HCT116 (cell line): Measurements from ENCODE around the gene MACROH2A1. TPM values are rescaled to one million over a fixed set of nuclear protein-coding genes. Genes with fewer than 3 reads are reported as not detected.

Experiments used
- ATAC-seq: fragments of 200-7000 bp; cut with Tn5 transposase; 2 replicates; pipeline ENCODE4 v1.9.1; 2020; ENCODE audit warnings: mild to moderate bottlenecking, moderate library complexity
- BruUV-seq: library from RNA; stranded (reverse); fragments of 400-500 nt; replicated peaks from 2 replicates; lab custom pipeline; 2021; lab: Mats Ljungman, UMichigan
- CTCF ChIA-PET: fragments of 300-600 bp; sonication (Branson Sonifier 250); formaldehyde crosslinking; loops from one replicate; lab custom pipeline; 2021; ENCODE audit warnings: antibody characterized with exemption; lab: Charles Lee
- POLR2A ChIA-PET: fragments of 300-600, 350-600 bp; sonication (Branson Sonifier 250); formaldehyde crosslinking; loops from one replicate; lab custom pipeline; 2021; ENCODE audit warnings: antibody characterized with exemption; lab: Charles Lee
- RAD21 ChIA-PET, 2 experiments: fragments of 300-600 bp; sonication (Branson Sonifier 250); formaldehyde crosslinking; loops; one replicate each; lab custom pipeline; 2023; ENCODE audit warnings: low total read pairs in 2 of 2; ENCODE audit not compliant: uncharacterized antibody in 2 of 2, unreplicated experiment in 2 of 2, low non-redundant PET in 1 of 2; lab: Charles Lee
- DNase-seq: peaks from one replicate; pipeline ENCODE4 v3.0.0-alpha.2; 2010; ENCODE audit warnings: low read depth, low spot score
- H2AFZ ChIP-seq: fragments of 200-600 bp; shearing (Covaris generic), sonication (generic); 2 replicates; pipeline ENCODE4 v1.6.1; 2017; ENCODE audit warnings: low read depth, mixed run types, mixed read lengths, antibody characterized with exemption, low read length; ENCODE audit not compliant: poor library complexity, severe bottlenecking
- H3K27ac ChIP-seq: 2 replicates; pipeline ENCODE4 v1.5.1; 2012; ENCODE audit warnings: low read depth, low read length
- H3K27me3 ChIP-seq: fragments of 200-600 bp; sonication (generic); 2 replicates; pipeline ENCODE4 v1.6.1; 2016; ENCODE audit warnings: mixed run types, low read length, mixed read lengths; ENCODE audit not compliant: insufficient read depth
- H3K36me3 ChIP-seq, 2 experiments: fragments of 200-500 bp in 1 of 2; fragments of 200-600 bp in 1 of 2; sonication (Bioruptor generic) in 1 of 2; sonication (generic) in 1 of 2; 2 replicates each; pipeline versions ENCODE4 v1.5.1 to v1.6.1; 2014 to 2016; ENCODE audit warnings: low read length in 2 of 2, inconsistent platforms in 1 of 2, mixed read lengths in 1 of 2, mixed run types in 1 of 2; ENCODE audit not compliant: insufficient read depth in 2 of 2, control insufficient read depth in 1 of 2
- H3K4me1 ChIP-seq, 2 experiments: fragments of 200-600 bp in 1 of 2; sonication (generic) in 1 of 2; 2 replicates each; pipeline versions ENCODE4 v1.5.1 to v1.6.1; 2012 to 2017; ENCODE audit warnings: low read length in 2 of 2, inconsistent platforms in 1 of 2, mild to moderate bottlenecking in 1 of 2, mixed read lengths in 1 of 2, mixed run types in 1 of 2, moderate library complexity in 1 of 2; ENCODE audit not compliant: insufficient read depth in 2 of 2, control insufficient read depth in 1 of 2
- H3K4me2 ChIP-seq: fragments of 200-600 bp; sonication (generic); 2 replicates; pipeline ENCODE4 v1.6.1; 2017; ENCODE audit warnings: mixed run types, low read length, mixed read lengths
- H3K4me3 ChIP-seq, 2 experiments: fragments of 200-600 bp in 1 of 2; sonication (generic) in 1 of 2; replicated peaks in 1 of 2; 2 replicates each; pipeline ENCODE4 v1.5.1; 2011 to 2016; ENCODE audit warnings: low read length in 2 of 2, control low read depth in 1 of 2, low read depth in 1 of 2, mild to moderate bottlenecking in 1 of 2, mixed read lengths in 1 of 2, mixed run types in 1 of 2
- H3K79me2 ChIP-seq: fragments of 200-600 bp; sonication (generic); 2 replicates; pipeline ENCODE4 v1.6.1; 2017; ENCODE audit warnings: mild to moderate bottlenecking, mixed run types, low read length, moderate library complexity, mixed read lengths; ENCODE audit not compliant: insufficient read depth
- H3K9ac ChIP-seq: fragments of 200-600 bp; sonication (generic); 2 replicates; pipeline ENCODE4 v1.6.1; 2016; ENCODE audit warnings: low read length, mixed read lengths
- H3K9me2 ChIP-seq: fragments of 200-600 bp; sonication (generic), shearing (Covaris generic); 2 replicates; pipeline ENCODE4 v1.6.1; 2017; ENCODE audit warnings: mixed run types, mild to moderate bottlenecking, moderate library complexity; ENCODE audit not compliant: insufficient read depth
- H3K9me3 ChIP-seq, 2 experiments: fragments of 200-500 bp in 1 of 2; fragments of 200-600 bp in 1 of 2; sonication (Bioruptor generic) in 1 of 2; sonication (generic) in 1 of 2; 2 replicates each; pipeline ENCODE4 v1.6.1; 2014 to 2017; ENCODE audit warnings: low read length in 2 of 2, mixed read lengths in 2 of 2, inconsistent platforms in 1 of 2, low read depth in 1 of 2, mild to moderate bottlenecking in 1 of 2, mixed run types in 1 of 2, moderate library complexity in 1 of 2; ENCODE audit not compliant: control insufficient read depth in 1 of 2, insufficient read depth in 1 of 2
- H4K20me1 ChIP-seq: fragments of 200-600 bp; sonication (generic), shearing (Covaris generic); 2 replicates; pipeline ENCODE4 v1.6.1; 2017; ENCODE audit warnings: mixed run types, mild to moderate bottlenecking, moderate library complexity; ENCODE audit not compliant: insufficient read depth
- CBX3 ChIP-seq: IDR thresholded peaks from 2 replicates; pipeline ENCODE4 v1.6.1; 2012; ENCODE audit warnings: low read depth
- CEBPB ChIP-seq: IDR thresholded peaks from 2 replicates; pipeline ENCODE4 v1.6.1; 2012; ENCODE audit warnings: low read depth
- EZH2 ChIP-seq: fragments of 200-600 bp; sonication (generic); IDR thresholded peaks from 2 replicates; pipeline ENCODE4 v1.6.1; 2017; ENCODE audit warnings: antibody characterized with exemption, mixed run types
- EZH2phosphoT487 ChIP-seq: fragments of 200-600 bp; IDR thresholded peaks from 2 replicates; pipeline ENCODE4 v1.6.1; 2018; ENCODE audit warnings: antibody characterized with exemption, borderline replicate concordance
- JUND ChIP-seq: IDR thresholded peaks from 2 replicates; pipeline ENCODE4 v1.6.1; 2012
- POLR2A ChIP-seq: IDR thresholded peaks from 2 replicates; pipeline ENCODE4 v1.7.0; 2011; ENCODE audit warnings: borderline replicate concordance; ENCODE audit not compliant: insufficient read depth, insufficient read length; ENCODE audit errors: extremely low read depth
- RAD21 ChIP-seq: IDR thresholded peaks from 2 replicates; pipeline ENCODE4 v1.6.1; 2012; ENCODE audit warnings: low read depth, mild to moderate bottlenecking
- REST ChIP-seq: IDR thresholded peaks from 2 replicates; pipeline ENCODE4 v1.6.1; 2012; ENCODE audit warnings: low read depth
- SIN3A ChIP-seq: IDR thresholded peaks from 2 replicates; pipeline ENCODE4 v1.6.1; 2012; ENCODE audit warnings: low read depth
- SRF ChIP-seq: IDR thresholded peaks from 2 replicates; pipeline ENCODE4 v1.6.1; 2012; ENCODE audit warnings: low read depth
- TCF7L2 ChIP-seq: IDR thresholded peaks from 2 replicates; pipeline ENCODE4 v1.7.0; 2011; ENCODE audit warnings: borderline replicate concordance, inconsistent platforms; ENCODE audit not compliant: insufficient read depth, insufficient read length; ENCODE audit errors: extremely low read depth
- YY1 ChIP-seq: IDR thresholded peaks from 2 replicates; pipeline ENCODE4 v1.6.1; 2011; ENCODE audit warnings: low read length, low read depth, moderate library complexity, mild to moderate bottlenecking; ENCODE audit not compliant: insufficient replicate concordance; ENCODE audit errors: extremely low read depth
- ZFX ChIP-seq: fragments of 450-650 bp; IDR thresholded peaks from 2 replicates; pipeline ENCODE4 v1.6.1; 2017
- intact Hi-C: fragments of 100-400 bp; cut with micrococcal nuclease; formaldehyde crosslinking; loops from 2 replicates; pipeline ENCODE4 v1.10.0; 2022
- total RNA-seq: library from RNA; stranded (reverse); gene quantifications from one replicate; pipeline ENCODE4 v1.2.1, GENCODE V29; 2021; ENCODE audit not compliant: unreplicated experiment
- TF ChIP-seq, protein P1 (sequence below): IDR thresholded peaks from 2 replicates; pipeline ENCODE4 v1.6.1; 2011; ENCODE audit warnings: mild to moderate bottlenecking, low read length, moderate library complexity; ENCODE audit not compliant: insufficient replicate concordance; ENCODE audit errors: extremely low read depth

Gene MACROH2A1
- total RNA-seq, 1 experiment from 2014 or later: 218 TPM

DNA sequence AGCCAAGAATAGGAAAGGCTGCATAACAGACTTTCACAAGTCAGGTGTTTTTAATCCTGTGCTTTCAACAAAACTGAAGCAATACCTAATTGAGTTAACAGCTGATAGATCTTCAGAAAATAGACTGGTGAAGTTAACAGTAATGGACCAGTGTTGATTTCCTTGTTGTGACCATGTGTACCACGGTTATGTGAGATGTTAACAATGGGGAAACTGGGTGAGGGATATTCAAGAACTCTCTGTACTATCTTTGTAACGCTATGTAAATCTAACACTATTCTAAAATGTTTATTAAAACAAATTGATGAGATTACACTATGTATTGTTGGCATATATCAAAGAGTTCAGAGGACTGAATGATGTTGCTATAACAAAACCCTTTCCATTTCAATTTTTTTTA is 36.9 kb downstream of the MACROH2A1 start:
- intact Hi-C loops: no loop called here
- no peak for ATAC-seq
- TF ChIP-seq EZH2 (no peak), POLR2A (no peak), JUND (no peak), CEBPB (no peak), EZH2phosphoT487 (no peak)
- TF ChIP-seq, all 23 proteins: peak for 0
- Histone ChIP-seq H3K4me2 (no peak overlapping the region), H3K27me3 (no peaks in the 10 kb centered on the region), H3K9ac (no peak overlapping the region), H3K9me3 (no peaks in the 10 kb centered on the region), H3K27ac (no peak overlapping the region), H2AFZ (no peak overlapping the region), H3K79me2 (peaks cover 31% of the 10 kb centered on the region), H3K4me1 (no peaks in the 10 kb centered on the region), H3K36me3 (peaks cover 19 to 34% of the 10 kb centered on the region in 2 experiments; a peak in 3 of 4 replicates), H3K9me2 (no peaks in the 10 kb centered on the region), H4K20me1 (no peaks in the 10 kb centered on the region), H3K4me3 (no peak overlapping the region)
- ChIA-PET CTCF (no interaction called here), POLR2A (no interaction called here), RAD21 (no interaction called here)
- no peak for DNase-seq
- no TSS peak for BruUV-seq

- H3K36me3 ChIP-seq: peaks cover 13 to 42% of the 10 kb centered on the region in 2 experiments
Observed at GRCh38 chr5:135360278-135361274, 38.5 kb downstream of the MACROH2A1 start.

More at GRCh38 chr5:135360278-135361274, 38.5 kb downstream of the MACROH2A1 start:
- no peaks in the 10 kb centered on the region for H3K9me2 ChIP-seq
- H2AFZ ChIP-seq: no peak overlapping the region
- H3K27me3 ChIP-seq: no peaks in the 10 kb centered on the region
- ChIA-PET POLR2A (no interaction called here), CTCF (no interaction called here), RAD21 (no interaction called here)
- TF ChIP-seq SIN3A (no peak), TCF7L2 (no peak), CBX3 (no peak), YY1 (no peak), REST (no peak), SRF (no peak), EZH2phosphoT487 (no peak), ZFX (no peak), RAD21 (no peak)
- TF ChIP-seq, protein P1, sequence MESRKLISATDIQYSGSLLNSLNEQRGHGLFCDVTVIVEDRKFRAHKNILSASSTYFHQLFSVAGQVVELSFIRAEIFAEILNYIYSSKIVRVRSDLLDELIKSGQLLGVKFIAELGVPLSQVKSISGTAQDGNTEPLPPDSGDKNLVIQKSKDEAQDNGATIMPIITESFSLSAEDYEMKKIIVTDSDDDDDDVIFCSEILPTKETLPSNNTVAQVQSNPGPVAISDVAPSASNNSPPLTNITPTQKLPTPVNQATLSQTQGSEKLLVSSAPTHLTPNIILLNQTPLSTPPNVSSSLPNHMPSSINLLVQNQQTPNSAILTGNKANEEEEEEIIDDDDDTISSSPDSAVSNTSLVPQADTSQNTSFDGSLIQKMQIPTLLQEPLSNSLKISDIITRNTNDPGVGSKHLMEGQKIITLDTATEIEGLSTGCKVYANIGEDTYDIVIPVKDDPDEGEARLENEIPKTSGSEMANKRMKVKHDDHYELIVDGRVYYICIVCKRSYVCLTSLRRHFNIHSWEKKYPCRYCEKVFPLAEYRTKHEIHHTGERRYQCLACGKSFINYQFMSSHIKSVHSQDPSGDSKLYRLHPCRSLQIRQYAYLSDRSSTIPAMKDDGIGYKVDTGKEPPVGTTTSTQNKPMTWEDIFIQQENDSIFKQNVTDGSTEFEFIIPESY: no peak
- H3K9me3 ChIP-seq: no peaks in the 10 kb centered on the region
- H3K79me2 ChIP-seq: peaks cover 33% of the 10 kb centered on the region
- H3K9ac ChIP-seq: no peak overlapping the region
- H3K4me3 ChIP-seq: no peak overlapping the region
- intact Hi-C loops: no loop called here
- no peaks in the 10 kb centered on the region for H4K20me1 ChIP-seq
- DNase-seq (no peak), ATAC-seq (no peak)
- no peak overlapping the region for H3K27ac ChIP-seq
- no TSS peak for BruUV-seq
- H3K4me1 ChIP-seq: no peaks in the 10 kb centered on the region
- H3K4me2 ChIP-seq: no peak overlapping the region
